ENCODE data around the gene PPP1R26. TPM values are rescaled to one million over a fixed set of nuclear protein-coding genes. Genes with fewer than 3 reads are reported as not detected.

PPP1R26 gene
- total RNA-seq, 4 donors from 2014 or later, result 21.5 to 26.5 (median 25.0) TPM

DNA sequence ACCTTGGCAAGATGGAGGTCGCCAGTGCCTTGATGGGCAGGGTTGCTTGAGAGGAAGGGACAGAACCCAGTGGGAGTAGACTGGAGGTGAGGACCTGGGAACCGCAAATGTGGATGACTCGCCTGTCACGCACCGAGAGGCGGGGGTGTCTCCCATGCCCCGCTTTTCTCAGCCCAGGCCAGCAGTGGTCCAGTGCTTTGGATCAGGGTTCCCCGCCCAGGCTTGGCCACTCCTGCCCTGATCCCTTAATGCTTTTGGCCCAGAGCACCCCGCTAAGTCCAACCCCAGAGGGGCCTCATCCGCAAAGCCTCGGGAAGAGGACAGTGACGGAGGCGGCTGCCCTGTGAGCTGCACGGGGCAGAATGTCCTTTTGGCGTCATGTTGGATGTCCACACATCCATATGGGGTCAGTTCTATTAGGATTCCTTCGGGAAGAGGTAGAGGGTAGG lies 23.3 kb downstream of the PPP1R26 start:
- WGBS, 2 donors (ENCODE audit: low coverage in 1 of 2), result 94% methylated on average over 16 of the region's 16 CpGs; no CpG with 5 or more reads in 1 of the 2 donors
- TF ChIP-seq, protein P1, sequence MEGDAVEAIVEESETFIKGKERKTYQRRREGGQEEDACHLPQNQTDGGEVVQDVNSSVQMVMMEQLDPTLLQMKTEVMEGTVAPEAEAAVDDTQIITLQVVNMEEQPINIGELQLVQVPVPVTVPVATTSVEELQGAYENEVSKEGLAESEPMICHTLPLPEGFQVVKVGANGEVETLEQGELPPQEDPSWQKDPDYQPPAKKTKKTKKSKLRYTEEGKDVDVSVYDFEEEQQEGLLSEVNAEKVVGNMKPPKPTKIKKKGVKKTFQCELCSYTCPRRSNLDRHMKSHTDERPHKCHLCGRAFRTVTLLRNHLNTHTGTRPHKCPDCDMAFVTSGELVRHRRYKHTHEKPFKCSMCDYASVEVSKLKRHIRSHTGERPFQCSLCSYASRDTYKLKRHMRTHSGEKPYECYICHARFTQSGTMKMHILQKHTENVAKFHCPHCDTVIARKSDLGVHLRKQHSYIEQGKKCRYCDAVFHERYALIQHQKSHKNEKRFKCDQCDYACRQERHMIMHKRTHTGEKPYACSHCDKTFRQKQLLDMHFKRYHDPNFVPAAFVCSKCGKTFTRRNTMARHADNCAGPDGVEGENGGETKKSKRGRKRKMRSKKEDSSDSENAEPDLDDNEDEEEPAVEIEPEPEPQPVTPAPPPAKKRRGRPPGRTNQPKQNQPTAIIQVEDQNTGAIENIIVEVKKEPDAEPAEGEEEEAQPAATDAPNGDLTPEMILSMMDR (IDR thresholded peaks at IDR 0.05), result no peak
- TF ChIP-seq POLR2A (IDR thresholded peaks at IDR 0.05) (no peak), EP300 (IDR thresholded peaks at IDR 0.05; ENCODE audit: low read depth) (no peak), POLR2AphosphoS5 (IDR thresholded peaks at IDR 0.05) (no peak)
- DNase-seq, result no peak
- Histone ChIP-seq H3K27me3 (no peaks in the 10 kb centered on the region), H3K4me3 (no peak overlapping the region), H3K9me3 (no peaks in the 10 kb centered on the region), H3K36me3 (peaks cover 0 to 10% (median 0%) of the 10 kb centered on the region in 4 donors), H3K27ac (no peak overlapping the region), H3K4me1 (peaks cover 15 to 25% (median 18%) of the 10 kb centered on the region in 4 donors)
- intact Hi-C loops (cut with DNase I; ENCODE audit: low total_unique reads), result no loop called here
- in situ Hi-C loops (cut with MboI; ENCODE audit: low pct_ligation_motif_present in 1 of 4, low pct_unique_long_range_greater_than_20kb in 1 of 4, low sequenced_read_pairs in 3 of 4), result no loop called here

DNA sequence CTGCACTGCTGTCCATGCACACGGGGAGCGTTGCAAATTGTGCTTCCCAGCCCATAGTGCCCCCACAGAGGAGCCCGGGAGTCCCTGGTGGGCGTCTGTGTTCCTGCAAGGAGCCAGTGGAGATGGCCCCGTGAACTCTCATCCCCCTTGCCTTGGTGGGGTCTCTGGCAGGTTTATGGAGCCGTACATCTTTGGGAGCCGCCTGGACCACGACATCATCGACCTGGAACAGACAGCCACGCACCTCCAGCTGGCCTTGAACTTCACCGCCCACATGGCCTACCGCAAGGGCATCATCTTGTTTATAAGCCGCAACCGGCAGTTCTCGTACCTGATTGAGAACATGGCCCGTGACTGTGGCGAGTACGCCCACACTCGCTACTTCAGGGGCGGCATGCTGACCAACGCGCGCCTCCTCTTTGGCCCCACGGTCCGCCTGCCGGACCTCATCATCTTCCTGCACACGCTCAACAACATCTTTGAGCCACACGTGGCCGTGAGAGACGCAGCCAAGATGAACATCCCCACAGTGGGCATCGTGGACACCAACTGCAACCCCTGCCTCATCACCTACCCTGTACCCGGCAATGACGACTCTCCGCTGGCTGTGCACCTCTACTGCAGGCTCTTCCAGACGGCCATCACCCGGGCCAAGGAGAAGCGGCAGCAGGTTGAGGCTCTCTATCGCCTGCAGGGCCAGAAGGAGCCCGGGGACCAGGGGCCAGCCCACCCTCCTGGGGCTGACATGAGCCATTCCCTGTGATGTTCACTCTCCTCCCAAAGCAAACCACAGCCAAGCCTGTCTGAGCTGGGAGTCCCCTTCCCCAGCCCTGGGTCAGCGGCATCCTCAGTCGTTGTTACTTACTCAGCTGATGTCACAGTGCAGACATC lies 24.0 kb downstream of the PPP1R26 start:
- no peak for TF ChIP-seq POLR2A (IDR thresholded peaks at IDR 0.05)
- TF ChIP-seq, protein P1 (IDR thresholded peaks at IDR 0.05), result no peak
- TF ChIP-seq POLR2AphosphoS5 (IDR thresholded peaks at IDR 0.05), result no peak
- no peak for TF ChIP-seq EP300 (IDR thresholded peaks at IDR 0.05; ENCODE audit: low read depth)
- no peak for DNase-seq
- Histone ChIP-seq H3K9me3 (no peaks in the 10 kb centered on the region), H3K4me1 (peaks cover 15 to 25% (median 18%) of the 10 kb centered on the region in 4 donors), H3K27ac (no peak overlapping the region), H3K36me3 (peaks cover 0 to 10% (median 0%) of the 10 kb centered on the region in 4 donors), H3K4me3 (no peak overlapping the region), H3K27me3 (no peaks in the 10 kb centered on the region)
- intact Hi-C loops (cut with DNase I; ENCODE audit: low total_unique reads), result no loop called here
- in situ Hi-C loops (cut with MboI; ENCODE audit: low pct_ligation_motif_present in 1 of 4, low pct_unique_long_range_greater_than_20kb in 1 of 4, low sequenced_read_pairs in 3 of 4), result no loop called here
- WGBS, 2 donors (ENCODE audit: low coverage in 1 of 2), result 93% methylated on average over 41 of the region's 41 CpGs; no CpG with 5 or more reads in 1 of the 2 donors

DNA sequence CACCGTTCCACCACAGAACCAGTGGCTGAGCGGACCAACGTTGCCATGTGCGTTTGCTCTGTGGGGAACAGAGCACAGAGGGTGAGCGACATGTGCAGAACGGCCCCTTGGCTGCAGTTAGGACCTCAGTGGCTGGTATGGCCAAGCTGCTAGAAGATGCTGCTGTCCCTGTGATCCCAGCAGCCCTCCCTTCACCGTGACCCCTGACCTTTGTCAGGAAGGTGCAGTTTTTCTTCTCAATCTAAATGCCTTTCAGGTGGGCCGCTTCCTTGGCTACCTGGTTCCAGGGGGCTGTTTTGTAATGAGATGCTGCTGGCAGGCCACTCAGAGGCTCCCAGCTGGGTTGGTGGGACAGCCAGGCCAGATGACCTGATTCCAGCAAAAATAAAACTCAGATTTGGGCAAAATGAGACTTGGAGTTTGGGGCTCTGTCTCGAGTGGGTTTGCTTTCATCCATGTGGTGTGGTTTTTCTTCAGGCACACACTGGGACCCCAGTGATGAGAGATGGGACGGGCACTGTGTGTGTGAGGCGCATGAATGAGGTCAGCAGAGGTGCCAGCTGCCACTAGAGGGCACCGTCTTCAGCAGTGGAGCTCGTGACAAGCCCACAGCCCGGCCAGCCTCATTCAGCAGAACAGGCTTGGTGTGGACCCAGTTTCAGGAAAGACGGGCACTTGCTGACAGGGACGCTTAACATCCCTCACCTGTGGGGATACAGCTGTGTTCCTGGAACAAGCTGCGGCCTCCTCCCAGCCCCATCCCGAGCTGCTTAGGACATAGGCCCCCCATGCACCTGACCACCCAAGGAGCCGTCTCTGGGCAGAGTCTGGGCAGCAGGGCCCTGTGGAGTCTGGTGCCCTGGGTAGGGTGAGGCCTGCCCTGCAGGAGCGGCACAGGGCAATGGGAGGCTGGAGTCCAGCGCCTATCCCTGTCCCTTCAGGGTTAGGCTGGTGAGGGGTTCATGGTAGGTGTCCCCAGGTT lies 25.0 kb downstream of the PPP1R26 start:
- WGBS, 2 donors (ENCODE audit: low coverage in 1 of 2), result 61% methylated on average over 17 of the region's 21 CpGs; no CpG with 5 or more reads in 1 of the 2 donors
- no peak for TF ChIP-seq POLR2AphosphoS5 (IDR thresholded peaks at IDR 0.05)
- TF ChIP-seq, protein P1 (IDR thresholded peaks at IDR 0.05), result peak; percentile 48 to 73 (median 57)
- Histone ChIP-seq H3K27ac (no peak overlapping the region), H3K27me3 (no peaks in the 10 kb centered on the region), H3K36me3 (peaks cover 0 to 10% (median 0%) of the 10 kb centered on the region in 4 donors), H3K9me3 (no peaks in the 10 kb centered on the region), H3K4me3 (no peak overlapping the region), H3K4me1 (peaks cover 12 to 19% (median 13%) of the 10 kb centered on the region in 4 donors)
- peak; percentile 52 for DNase-seq
- intact Hi-C loops (cut with DNase I; ENCODE audit: low total_unique reads), result no loop called here
- in situ Hi-C loops (cut with MboI; ENCODE audit: low pct_ligation_motif_present in 1 of 4, low pct_unique_long_range_greater_than_20kb in 1 of 4, low sequenced_read_pairs in 3 of 4), result no loop called here
